Neutrophil (primary cell): ENCODE results near the gene SORD.
"Not testable (repeated sequence)": the region's sequence is repeated elsewhere in the genome, so short reads cannot be mapped to it uniquely, and the experiment has no call there.

ENCODE experiments used
- H3K27ac ChIP-seq: fragments of 200-600 bp; sonication (generic); 2 replicates; pipeline ENCODE4 v1.5.1; 2016; ENCODE audit warnings: mild to moderate bottlenecking, moderate library complexity
- H3K27me3 ChIP-seq: fragments of 200-600 bp; sonication (generic); 2 replicates; pipeline ENCODE4 v1.6.0; 2016; ENCODE audit warnings: mild to moderate bottlenecking
- H3K36me3 ChIP-seq: fragments of 200-600 bp; sonication (generic); 2 replicates; pipeline ENCODE4 v1.5.1; 2017
- H3K4me1 ChIP-seq, 2 experiments: fragments of 200-600 bp in 1 of 2; sonication (generic) in 1 of 2; 1 replicate in 1 of 2; 2 replicates in 1 of 2; pipeline versions ENCODE4 v1.5.1 to v1.6.1; 2013 to 2016; ENCODE audit warnings: low read depth in 1 of 2, low read length in 1 of 2, mild to moderate bottlenecking in 1 of 2, moderate library complexity in 1 of 2; ENCODE audit not compliant: control insufficient read depth in 1 of 2, insufficient read depth in 1 of 2
- H3K4me3 ChIP-seq, 2 experiments: fragments of 200-600 bp in 1 of 2; sonication (generic) in 1 of 2; 1 replicate in 1 of 2; 2 replicates in 1 of 2; pipeline ENCODE4 v1.5.1; 2013 to 2016; ENCODE audit warnings: low read depth in 1 of 2, low read length in 1 of 2, mild to moderate bottlenecking in 1 of 2, moderate library complexity in 1 of 2
- H3K9me3 ChIP-seq: fragments of 200-600 bp; sonication (generic); 2 replicates; pipeline ENCODE4 v1.5.1; 2016
- CTCF ChIP-seq: fragments of 200-600 bp; sonication (generic); IDR thresholded peaks from 2 replicates; pipeline ENCODE4 v1.5.1; 2016; ENCODE audit warnings: antibody characterized with exemption

SORD gene

DNA sequence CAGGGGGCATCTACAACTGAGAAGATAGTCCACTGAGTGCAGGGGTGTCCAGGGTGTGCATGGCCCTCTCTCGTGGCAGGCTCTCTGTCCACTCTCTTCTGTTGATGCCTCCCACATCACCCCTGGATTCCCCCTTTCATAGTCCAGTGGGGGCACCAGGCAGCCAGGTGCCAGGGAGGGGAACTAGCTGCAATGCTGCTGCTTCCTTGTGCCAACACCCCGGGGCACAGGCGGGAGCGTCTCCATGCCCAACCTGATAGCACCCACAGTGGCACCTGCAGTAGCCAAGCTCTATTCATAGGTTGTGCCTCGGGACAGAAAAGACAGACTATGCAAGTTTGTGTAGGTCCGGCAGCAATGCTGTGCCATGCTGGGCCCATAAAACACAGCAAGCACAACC, 79.2 kb downstream of the SORD start:
- no peak for TF ChIP-seq CTCF
- no peak overlapping the region for H3K27ac ChIP-seq
- no peaks in the 10 kb centered on the region for H3K9me3 ChIP-seq
- H3K4me3 ChIP-seq: no peak overlapping the region
- peaks cover 21% of the 10 kb centered on the region for H3K27me3 ChIP-seq
- H3K36me3 ChIP-seq: no peaks in the 10 kb centered on the region
- H3K4me1 ChIP-seq: no peaks in the 10 kb centered on the region

- H3K4me1 ChIP-seq, H3K4me3 ChIP-seq, H3K36me3 ChIP-seq, H3K9me3 ChIP-seq, H3K27ac ChIP-seq: not testable (repeated sequence)
- peaks cover 37% of the 10 kb centered on the region for H3K27me3 ChIP-seq
Observed at GRCh38 chr15:45104170-45104569, 81.2 kb downstream of the SORD start.

DNA sequence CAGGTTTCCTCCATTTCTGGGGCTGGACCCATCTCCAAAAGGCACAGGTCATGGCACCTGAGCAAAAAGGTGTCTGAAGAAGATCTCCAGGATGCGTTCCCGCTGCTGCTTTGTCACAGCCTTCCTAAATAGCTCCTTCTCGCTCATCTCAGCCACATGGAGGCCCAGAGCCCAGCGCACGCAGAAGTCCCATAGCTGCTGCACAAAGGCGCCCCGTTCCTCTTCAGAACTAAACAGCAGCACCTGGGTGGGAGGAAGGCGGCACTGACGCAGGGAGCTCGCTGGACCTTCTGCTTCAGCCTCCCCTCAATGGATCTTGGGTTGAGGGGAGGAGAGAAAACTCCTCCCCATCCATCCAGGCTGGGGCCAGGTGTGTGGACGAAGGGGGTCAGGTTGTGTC, 82.6 kb downstream of the SORD start:
- Histone ChIP-seq H3K4me3 (no peak overlapping the region), H3K4me1 (no peaks in the 10 kb centered on the region), H3K27me3 (peaks cover 51% of the 10 kb centered on the region), H3K9me3 (no peaks in the 10 kb centered on the region), H3K27ac (no peak overlapping the region), H3K36me3 (no peaks in the 10 kb centered on the region)
- no peak for TF ChIP-seq CTCF

DNA sequence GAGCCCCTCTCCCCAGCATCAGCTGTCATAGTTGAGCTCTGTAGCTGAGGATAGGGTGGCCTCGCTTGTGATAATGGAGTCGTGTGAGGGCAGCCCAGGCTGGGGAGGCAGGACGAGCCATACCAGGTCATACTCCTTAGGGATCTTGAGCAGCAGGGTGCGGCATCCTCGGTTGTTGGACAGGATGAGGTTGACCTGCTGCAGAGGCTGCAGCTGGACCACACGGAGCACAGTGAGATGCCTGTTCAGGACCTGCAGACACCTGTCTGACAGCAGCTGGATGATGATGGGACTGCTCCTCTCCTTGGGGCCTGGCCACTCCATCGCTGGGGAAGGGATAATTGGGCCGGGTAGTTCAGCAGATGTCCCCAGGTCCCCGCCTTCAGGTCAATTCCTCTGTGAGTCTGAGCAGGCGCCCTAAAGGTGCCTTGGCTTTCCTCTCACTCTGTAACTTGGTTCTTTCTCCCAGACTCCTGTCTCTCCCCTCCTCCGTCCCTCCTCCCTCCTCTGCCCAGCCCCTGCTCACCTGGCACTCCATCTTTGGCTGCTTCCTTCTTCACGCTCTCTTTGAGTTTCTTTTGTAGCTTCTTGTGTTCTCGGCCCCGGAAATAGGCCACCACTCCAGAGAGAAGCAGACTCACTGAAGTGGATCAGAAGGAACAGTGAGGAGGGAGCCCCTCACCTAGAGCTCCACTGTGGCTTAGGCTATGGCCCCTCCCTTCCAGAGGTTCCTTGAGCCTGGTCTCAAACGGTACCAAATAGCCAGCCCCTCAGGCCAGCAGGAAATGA, 83.2 kb downstream of the SORD start:
- Histone ChIP-seq H3K36me3 (no peaks in the 10 kb centered on the region), H3K4me3 (no peak overlapping the region), H3K27ac (no peak overlapping the region), H3K9me3 (no peaks in the 10 kb centered on the region), H3K27me3 (peaks cover 56% of the 10 kb centered on the region), H3K4me1 (no peaks in the 10 kb centered on the region)
- TF ChIP-seq CTCF: no peak

DNA sequence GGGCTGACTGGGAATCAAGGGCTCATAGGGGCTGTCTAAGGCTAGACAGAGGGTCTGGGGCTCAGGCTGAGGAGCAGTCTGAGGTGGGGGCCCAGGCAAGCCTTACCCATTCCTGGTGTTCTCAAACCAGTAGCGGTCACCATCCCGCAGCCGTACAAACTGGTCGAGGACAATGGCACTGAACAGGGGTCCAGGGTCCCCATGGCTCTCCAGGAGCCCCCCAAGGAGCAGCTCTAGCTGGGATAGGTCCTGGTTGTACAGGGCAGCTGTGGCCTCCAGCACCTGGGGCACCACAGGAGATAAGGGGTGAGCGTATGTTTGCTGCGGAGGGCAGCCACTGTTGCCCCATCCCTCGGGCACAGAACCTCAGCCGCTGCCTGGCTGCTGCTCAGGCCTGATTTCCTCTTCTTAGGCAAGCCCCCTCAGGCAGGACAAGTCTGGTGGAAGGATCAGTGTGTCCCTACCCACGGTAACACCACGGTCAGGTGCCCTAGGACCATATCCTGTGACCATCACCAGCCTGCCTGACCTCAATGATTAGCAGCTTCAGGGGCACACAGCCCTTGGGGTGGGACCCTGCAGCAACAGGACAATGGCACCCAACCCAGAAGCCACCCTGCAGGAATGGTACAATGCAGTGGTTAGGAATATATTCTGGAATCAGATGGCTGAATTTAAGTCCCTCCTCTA, 85.1 kb downstream of the SORD start:
- Histone ChIP-seq H3K27me3 (peaks cover 75% of the 10 kb centered on the region), H3K4me1 (peaks cover 6 to 13% of the 10 kb centered on the region in 2 experiments), H3K27ac (no peak overlapping the region), H3K4me3 (no peak overlapping the region), H3K9me3 (no peaks in the 10 kb centered on the region), H3K36me3 (no peaks in the 10 kb centered on the region)
- TF ChIP-seq CTCF: no peak

DNA sequence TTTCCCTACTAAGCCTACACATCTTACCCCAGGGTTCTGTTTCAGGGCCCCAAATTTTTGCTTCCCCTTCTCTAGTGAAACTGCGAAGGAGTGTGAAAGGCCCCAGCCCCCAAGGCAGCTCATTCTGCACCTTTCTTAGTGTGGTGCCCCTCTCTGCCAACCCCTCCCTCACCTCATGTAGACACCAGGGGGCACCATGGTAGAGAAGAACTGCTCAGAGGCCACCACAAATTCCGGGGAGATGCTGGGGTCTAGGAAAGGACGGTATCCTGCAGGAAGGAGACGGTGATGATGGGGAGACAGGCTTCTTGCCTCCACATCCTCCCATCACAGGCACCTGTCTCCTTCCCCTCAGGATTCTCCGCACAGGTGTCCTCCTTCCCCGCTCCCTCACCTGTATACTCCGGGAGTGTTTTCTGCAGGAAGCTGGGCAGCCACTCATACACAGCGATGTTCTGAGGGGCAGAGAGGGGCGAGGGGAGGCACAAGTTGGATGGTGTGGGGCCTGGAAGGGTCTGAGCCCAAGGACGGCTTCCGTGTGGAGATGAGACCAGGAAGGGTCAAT, 87.3 kb downstream of the SORD start:
- no peak overlapping the region for H3K4me3 ChIP-seq
- peaks cover 94% of the 10 kb centered on the region for H3K27me3 ChIP-seq
- H3K4me1 ChIP-seq: peaks cover 6 to 13% of the 10 kb centered on the region in 2 experiments
- H3K9me3 ChIP-seq: no peaks in the 10 kb centered on the region
- H3K27ac ChIP-seq: no peak overlapping the region
- H3K36me3 ChIP-seq: no peaks in the 10 kb centered on the region
- no peak for TF ChIP-seq CTCF
